Activated CD8-positive, alpha-beta memory T cell treated with anti-CD3 and anti-CD28 coated beads, Interleukin-2, amount 10 ng/mL, durations not matched to agents 7 days and 5 days (primary cell): ENCODE data around the gene ANGEL1. TPM values are rescaled to one million over a fixed set of nuclear protein-coding genes. Genes with fewer than 3 reads are reported as not detected.
A peak's percentile ranks its signal among the peaks of the same experiment; 100 is the strongest.

ENCODE experiments used
- ATAC-seq: fragments of 150-1000 bp; cut with Tn5 transposase; one replicate; pipeline ENCODE4 v1.10.0; 2021; ENCODE audit warnings: moderate library complexity
- CTCF ChIA-PET: fragments of 350-600 bp; sonication (Branson Sonifier 250); formaldehyde crosslinking; loops from one replicate; lab custom pipeline; 2021; ENCODE audit warnings: antibody characterized with exemption; lab: Charles Lee
- DNase-seq: peaks from one replicate; pipeline ENCODE4 v3.0.0-alpha.2; 2020
- H3K27ac Mint-ChIP-seq: one replicate; pipeline ENCODE4 v1.8.0; 2021; ENCODE audit warnings: mild to moderate bottlenecking, mixed read lengths
- H3K27me3 Mint-ChIP-seq: one replicate; pipeline ENCODE4 v1.8.0; 2021; ENCODE audit warnings: mixed read lengths
- H3K36me3 Mint-ChIP-seq: one replicate; pipeline ENCODE4 v1.8.0; 2021; ENCODE audit warnings: mild to moderate bottlenecking, mixed read lengths
- H3K4me1 Mint-ChIP-seq: one replicate; pipeline ENCODE4 v1.8.0; 2021; ENCODE audit warnings: mixed read lengths
- H3K4me3 Mint-ChIP-seq: one replicate; pipeline ENCODE4 v1.8.0; 2021; ENCODE audit warnings: mild to moderate bottlenecking, moderate library complexity, mixed read lengths
- H3K9me3 Mint-ChIP-seq: one replicate; pipeline ENCODE4 v1.8.0; 2022; ENCODE audit warnings: low read depth, mixed read lengths
- total RNA-seq, 2 experiments: library from RNA; stranded (reverse); gene quantifications; one replicate each; pipeline ENCODE4 v1.2.3, GENCODE V29; 2021

ANGEL1 gene
- total RNA-seq, 2 experiments from 2014 or later: 12.9 to 14.6 TPM

DNA sequence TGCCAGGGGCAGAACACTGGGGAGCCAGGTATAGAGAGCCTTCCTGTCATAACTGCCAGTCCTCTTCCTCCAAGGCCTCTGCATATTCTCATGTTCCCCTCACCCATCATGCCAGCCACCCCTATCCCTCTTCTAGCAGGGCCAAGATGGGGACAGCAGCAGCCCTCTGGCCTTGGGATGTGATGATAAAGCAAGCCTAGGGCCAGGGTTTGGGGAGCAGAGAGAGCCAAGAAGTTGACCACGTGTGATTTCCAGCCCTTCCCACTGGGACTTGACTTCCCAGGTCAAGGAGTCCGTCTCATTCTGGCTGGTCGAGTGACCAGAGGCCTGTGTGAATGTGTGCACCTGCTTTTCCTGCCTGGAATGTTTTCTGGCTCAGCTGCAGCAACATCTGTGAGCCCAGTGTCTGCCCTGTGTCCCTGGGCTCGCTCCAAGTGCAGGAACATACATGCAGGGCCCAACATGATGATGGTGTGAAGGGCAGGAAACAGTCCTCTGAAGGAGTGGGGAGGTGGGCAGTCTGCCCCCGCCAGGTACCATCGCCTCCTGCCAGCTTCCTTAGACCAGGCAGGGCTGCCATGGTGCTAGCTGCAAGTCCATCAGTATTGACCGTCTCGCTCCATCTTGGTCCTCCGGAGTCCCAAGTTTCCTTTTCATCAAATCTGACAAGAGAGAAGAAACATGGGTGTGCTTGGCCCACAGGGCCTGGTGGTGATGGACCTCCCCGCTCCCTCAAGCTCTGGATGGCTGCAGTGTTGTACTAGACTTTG is 30.4 kb downstream of the ANGEL1 start:
- Mint-ChIP-seq H3K27ac (peak overlapping the region; percentile 78), H3K9me3 (no peaks in the 10 kb centered on the region), H3K27me3 (no peaks in the 10 kb centered on the region), H3K4me1 (peaks cover 43% of the 10 kb centered on the region), H3K36me3 (peaks cover 2% of the 10 kb centered on the region), H3K4me3 (no peak overlapping the region)
- DNase-seq: no peak
- CTCF ChIA-PET: interaction anchor here (0.6 to 5.9 kb wide), 8 partner anchors 12 to 564 kb away, joined by 3 to 83 read pairs (median 6); partner anchors contain the start of genes ANGEL1 and VASH1
- ATAC-seq: peak; percentile 8

DNA sequence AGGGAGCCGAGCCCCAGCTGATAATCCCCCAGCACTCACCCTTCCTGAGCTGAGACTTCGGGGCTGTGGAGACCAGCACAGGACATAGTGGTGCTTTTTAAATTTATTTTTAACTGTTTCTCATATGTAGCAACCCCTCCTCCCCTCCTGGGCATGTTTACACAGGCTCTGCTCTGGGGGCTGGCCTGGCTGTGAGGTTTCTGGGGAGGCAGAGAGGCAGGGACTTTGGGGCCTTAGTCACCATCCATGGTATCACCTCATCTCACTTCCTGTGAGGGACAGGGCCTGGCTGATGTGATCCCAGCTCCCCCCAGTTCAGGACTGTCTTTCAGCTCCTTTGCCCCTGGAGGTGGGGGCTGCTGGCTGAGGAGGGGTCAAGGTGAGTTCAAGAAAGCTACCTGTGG is 31.0 kb downstream of the ANGEL1 start:
- Mint-ChIP-seq H3K4me1 (peaks cover 43% of the 10 kb centered on the region), H3K4me3 (no peak overlapping the region), H3K27ac (peak overlapping the region; percentile 78), H3K27me3 (no peaks in the 10 kb centered on the region), H3K9me3 (no peaks in the 10 kb centered on the region), H3K36me3 (peaks cover 2% of the 10 kb centered on the region)
- CTCF ChIA-PET: interaction anchor here (1.1 to 5.9 kb wide), 3 partner anchors 11 to 72 kb away, joined by 3 to 83 read pairs (median 39); partner anchors contain the start of gene ANGEL1
- ATAC-seq: peak; percentile 61
- peak; percentile 54 for DNase-seq

DNA sequence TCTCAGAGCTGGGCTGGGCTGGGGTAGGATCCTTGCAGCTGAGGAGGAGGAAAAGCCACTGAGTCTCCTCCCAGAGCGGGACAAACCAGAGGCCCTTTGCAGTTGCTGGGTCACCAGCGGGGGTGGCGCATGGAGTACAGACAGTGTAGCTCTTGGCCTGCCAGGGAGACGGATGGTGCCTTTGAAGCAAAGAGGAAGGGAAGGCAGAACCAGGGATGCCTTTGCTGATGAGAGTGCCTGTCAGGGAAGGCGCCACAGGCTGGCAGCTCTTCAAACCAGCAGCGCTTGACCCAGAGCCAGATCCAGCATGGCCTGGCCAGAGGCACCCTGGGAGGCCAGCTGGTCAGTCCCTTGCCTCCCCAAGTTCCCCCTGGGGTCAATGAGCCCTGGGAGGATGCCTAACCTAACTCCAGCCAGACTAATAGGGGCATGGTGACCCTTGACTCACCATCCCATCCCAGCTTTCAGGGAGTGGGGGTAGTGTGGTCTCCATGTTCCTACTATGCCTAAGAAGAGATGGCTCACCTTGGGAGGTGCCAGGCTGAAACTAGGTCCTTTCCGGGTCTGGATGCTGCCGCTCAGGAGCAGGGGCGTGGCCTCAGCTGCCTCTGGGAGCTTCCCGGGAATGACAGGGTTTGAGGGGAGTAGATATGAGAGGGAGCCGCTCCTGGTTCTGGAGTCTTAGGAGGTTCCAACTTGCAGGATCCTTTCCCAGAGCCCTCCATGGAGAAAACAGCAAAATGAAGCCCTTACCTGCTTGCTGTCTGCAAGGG is 31.6 kb downstream of the ANGEL1 start:
- H3K27me3 Mint-ChIP-seq: no peaks in the 10 kb centered on the region
- CTCF ChIA-PET: interaction anchor here (1.1 to 5.9 kb wide), 4 partner anchors 10 to 71 kb away, joined by 3 to 83 read pairs (median 21); partner anchors contain the start of gene ANGEL1
- peaks cover 43% of the 10 kb centered on the region for H3K4me1 Mint-ChIP-seq
- H3K36me3 Mint-ChIP-seq: peaks cover 2% of the 10 kb centered on the region
- no peaks in the 10 kb centered on the region for H3K9me3 Mint-ChIP-seq
- DNase-seq: peak; percentile 31
- H3K27ac Mint-ChIP-seq: no peak overlapping the region
- no peak for ATAC-seq
- H3K4me3 Mint-ChIP-seq: no peak overlapping the region

DNA sequence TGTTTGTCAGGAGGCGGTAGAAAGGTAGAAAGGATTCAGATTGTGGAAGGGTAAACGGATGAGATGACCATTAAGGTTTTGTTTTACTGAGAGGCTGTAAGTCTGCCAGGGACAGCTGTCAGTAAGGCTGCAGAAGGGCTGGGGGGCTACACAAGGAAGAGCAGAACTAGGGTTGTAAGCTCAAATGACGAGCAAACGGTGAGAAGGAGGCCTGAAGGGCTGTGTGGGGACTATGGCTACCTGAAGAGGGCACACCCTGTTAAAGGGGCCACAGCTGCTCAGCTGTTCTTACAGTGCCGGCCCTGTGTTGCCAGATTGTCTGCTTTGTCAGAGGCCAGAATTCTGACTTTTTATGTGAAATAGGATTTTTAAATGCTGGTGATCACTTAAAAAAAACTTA is 32.3 kb downstream of the ANGEL1 start:
- no peak overlapping the region for H3K4me3 Mint-ChIP-seq
- H3K4me1 Mint-ChIP-seq: peaks cover 43% of the 10 kb centered on the region
- CTCF ChIA-PET: interaction anchor here (1.1 to 5.9 kb wide), 3 partner anchors 10 to 71 kb away, joined by 3 to 83 read pairs (median 3); no protein-coding TSS in a partner anchor
- H3K36me3 Mint-ChIP-seq: no peaks in the 10 kb centered on the region
- no peak overlapping the region for H3K27ac Mint-ChIP-seq
- DNase-seq (peak; percentile 35), ATAC-seq (no peak)
- H3K9me3 Mint-ChIP-seq: no peaks in the 10 kb centered on the region
- H3K27me3 Mint-ChIP-seq: no peaks in the 10 kb centered on the region

DNA sequence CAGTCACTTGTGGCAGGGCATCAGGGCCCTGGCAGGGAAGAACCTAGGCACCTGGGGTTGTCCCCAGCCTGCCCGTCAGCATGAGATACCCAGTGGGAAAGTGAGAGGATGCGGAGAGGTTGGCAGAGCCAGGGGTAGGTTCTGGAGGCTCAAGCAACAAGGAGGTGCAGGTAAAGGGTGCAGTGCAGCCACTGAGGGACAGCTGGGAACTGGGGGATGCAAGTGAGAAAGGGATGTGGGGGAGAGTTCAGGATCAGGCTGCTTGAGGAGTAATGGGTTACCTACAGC is 32.7 kb downstream of the ANGEL1 start:
- CTCF ChIA-PET: interaction anchor here (1.6 to 5.9 kb wide), 2 partner anchors 11 to 70 kb away, joined by 3 to 83 read pairs; no protein-coding TSS in a partner anchor
- peak; percentile 14 for DNase-seq
- no peaks in the 10 kb centered on the region for H3K36me3 Mint-ChIP-seq
- ATAC-seq: no peak
- H3K4me1 Mint-ChIP-seq: peaks cover 43% of the 10 kb centered on the region
- no peaks in the 10 kb centered on the region for H3K9me3 Mint-ChIP-seq
- no peaks in the 10 kb centered on the region for H3K27me3 Mint-ChIP-seq
- no peak overlapping the region for H3K4me3 Mint-ChIP-seq
- H3K27ac Mint-ChIP-seq: no peak overlapping the region

DNA sequence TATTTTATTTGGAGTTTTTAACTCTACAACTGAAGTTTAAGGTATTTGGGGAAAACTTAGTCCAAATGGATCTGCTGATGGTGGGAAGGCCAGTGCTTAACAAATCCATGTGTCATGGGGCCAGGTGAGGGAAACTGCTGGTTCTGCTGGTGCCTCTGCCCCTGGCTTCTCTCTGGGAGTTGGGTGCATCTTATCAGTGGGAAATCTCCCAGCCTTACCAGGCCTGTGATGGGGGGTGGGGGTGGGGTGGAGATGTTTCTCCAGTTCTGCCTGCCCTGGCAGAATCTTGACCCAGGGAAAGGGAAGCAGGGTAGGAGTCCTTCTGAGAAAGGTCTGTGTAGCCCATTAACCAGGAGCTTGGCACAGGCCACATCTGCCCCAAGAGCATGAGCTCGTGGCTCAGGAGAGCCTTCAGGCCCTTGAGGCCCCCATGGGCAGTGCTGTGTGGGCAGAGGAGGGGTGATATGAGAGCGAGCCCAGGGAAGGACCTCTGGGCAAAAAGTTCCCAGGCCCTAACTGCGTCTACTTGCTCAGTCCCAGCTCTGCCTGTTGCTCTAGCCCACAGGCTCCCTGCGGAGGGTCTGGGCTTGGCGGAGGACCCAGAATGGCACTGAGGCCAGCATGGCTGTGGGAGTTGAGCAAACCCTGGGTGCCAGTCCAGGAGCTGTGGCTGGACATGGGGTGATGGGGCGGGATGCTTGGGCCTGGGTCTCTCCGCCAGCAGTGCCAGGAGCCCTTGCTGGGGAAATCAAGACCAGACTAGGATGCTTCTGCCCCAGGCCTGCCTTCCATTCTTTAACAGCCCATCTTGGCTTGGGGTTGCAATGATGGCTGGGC is 33.2 kb downstream of the ANGEL1 start:
- ATAC-seq (no peak), DNase-seq (peak; percentile 32)
- CTCF ChIA-PET: interaction anchor here (1.6 kb wide), 1 partner anchor 10 kb away, joined by 3 read pairs; no protein-coding TSS in a partner anchor
- Mint-ChIP-seq H3K27ac (no peak overlapping the region), H3K36me3 (no peaks in the 10 kb centered on the region), H3K27me3 (no peaks in the 10 kb centered on the region), H3K9me3 (no peaks in the 10 kb centered on the region), H3K4me3 (no peak overlapping the region), H3K4me1 (peaks cover 38% of the 10 kb centered on the region)

DNA sequence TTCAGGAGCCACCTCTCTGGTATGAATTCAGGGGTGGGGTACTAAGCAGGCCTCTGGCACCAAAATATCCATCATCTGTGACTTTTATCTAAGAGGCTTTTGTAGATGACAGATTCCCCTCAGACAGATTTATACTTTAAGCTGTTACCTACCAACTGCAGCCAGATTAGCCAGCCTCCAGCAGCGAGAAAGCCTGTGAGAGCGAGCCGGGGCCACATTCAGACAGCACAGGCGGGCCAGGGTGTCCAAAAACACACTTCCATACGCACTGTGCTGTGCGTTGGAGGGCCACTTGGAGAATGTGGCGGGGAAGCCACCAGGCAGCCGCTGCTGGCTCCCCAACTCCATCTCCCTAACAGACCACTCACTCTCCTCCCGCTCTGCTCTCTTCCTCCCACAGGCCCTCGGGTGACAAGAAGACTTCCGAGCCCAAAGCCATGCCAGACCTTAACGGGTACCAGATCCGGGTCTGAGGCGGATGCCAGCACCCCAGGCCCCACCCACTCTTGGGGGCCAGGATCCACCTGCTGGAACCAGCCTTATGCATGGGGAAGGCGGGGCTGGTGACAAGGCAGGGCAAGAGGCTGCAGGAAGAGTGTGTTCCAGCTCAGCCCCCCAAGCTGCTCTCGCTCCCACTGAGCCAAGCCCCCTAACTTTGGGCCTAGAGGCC is 34.0 kb downstream of the ANGEL1 start:
- peaks cover 34% of the 10 kb centered on the region for H3K4me1 Mint-ChIP-seq
- H3K36me3 Mint-ChIP-seq: no peaks in the 10 kb centered on the region
- CTCF ChIA-PET: interaction anchor here (2.8 kb wide), 1 partner anchor 68 kb away, joined by 7 read pairs; no protein-coding TSS in a partner anchor
- ATAC-seq (no peak), DNase-seq (peak; percentile 39)
- no peaks in the 10 kb centered on the region for H3K9me3 Mint-ChIP-seq
- no peaks in the 10 kb centered on the region for H3K27me3 Mint-ChIP-seq
- no peak overlapping the region for H3K4me3 Mint-ChIP-seq
- H3K27ac Mint-ChIP-seq: no peak overlapping the region

DNA sequence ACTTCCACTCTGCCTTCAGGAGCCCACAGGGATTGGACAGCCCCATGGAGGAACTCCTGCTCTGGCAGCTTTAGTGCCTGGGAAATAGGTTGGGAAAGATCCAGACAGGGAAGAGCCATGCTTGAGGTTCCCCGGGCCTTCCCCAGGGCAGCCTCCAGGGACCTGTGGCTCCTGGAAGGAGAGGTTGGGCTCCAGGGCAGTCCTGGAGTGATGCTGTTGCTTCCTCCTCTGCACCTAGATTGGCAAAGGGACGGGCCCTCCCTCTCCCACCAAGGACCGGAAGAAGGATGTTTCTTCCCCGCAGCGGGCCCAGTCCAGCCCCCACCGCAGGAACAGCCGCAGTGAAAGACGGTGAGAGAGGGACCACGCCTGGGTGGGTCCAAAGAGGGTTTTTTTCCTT is 35.0 kb downstream of the ANGEL1 start:
- DNase-seq (peak; percentile 38), ATAC-seq (no peak)
- Mint-ChIP-seq H3K4me3 (no peak overlapping the region), H3K36me3 (no peaks in the 10 kb centered on the region), H3K27ac (no peak overlapping the region), H3K9me3 (no peaks in the 10 kb centered on the region), H3K4me1 (peaks cover 29% of the 10 kb centered on the region), H3K27me3 (no peaks in the 10 kb centered on the region)
- CTCF ChIA-PET: interaction anchor here (2.8 kb wide), 1 partner anchor 67 kb away, joined by 7 read pairs; no protein-coding TSS in a partner anchor

DNA sequence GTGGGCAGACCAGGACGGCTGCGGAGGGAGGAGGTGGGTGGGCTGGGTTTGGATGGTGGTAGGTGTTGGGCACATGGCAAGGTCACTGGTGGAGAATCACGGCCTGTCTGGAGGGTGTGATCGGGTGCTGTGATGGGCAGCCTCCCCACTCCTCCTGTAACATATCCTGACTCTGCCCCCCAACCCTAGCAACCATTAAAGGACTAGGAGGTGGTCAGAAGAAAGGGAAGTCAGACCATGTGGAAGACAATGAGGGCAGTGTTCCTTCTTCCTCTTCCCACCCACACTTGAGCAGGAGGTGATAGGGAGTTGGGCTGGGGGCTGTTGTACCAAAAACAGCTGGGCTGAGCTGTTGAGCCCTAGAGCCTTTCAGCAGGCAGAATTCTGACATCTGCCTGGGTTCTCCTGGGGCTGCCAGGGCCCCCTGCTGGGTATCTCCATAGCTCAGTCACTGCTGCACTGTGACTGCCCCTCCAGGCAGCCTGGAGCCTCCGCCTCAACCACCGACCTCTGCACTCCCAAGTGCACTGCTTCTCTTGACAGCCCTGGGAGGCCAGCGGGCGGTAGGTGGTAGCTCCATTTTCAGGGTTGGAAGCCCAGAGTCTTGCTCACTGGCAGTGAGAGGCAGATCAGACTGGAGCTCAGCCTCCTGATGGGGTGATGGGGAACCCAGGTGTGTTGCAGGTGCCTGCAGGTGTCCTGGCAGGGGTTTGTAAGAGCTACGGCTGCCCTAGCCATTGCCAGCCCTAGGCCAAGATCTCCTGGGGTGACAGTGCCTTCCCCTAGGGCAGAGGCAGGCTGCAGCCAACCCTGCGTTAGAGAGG is 36.0 kb downstream of the ANGEL1 start:
- Mint-ChIP-seq H3K4me3 (no peak overlapping the region), H3K9me3 (no peaks in the 10 kb centered on the region), H3K4me1 (peaks cover 18% of the 10 kb centered on the region), H3K27me3 (no peaks in the 10 kb centered on the region), H3K27ac (no peak overlapping the region), H3K36me3 (no peaks in the 10 kb centered on the region)
- CTCF ChIA-PET: interaction anchor here (1.4 to 2.8 kb wide), 2 partner anchors 8 to 66 kb away, joined by 5 to 7 read pairs; no protein-coding TSS in a partner anchor
- DNase-seq: peak; percentile 23
- ATAC-seq: no peak

DNA sequence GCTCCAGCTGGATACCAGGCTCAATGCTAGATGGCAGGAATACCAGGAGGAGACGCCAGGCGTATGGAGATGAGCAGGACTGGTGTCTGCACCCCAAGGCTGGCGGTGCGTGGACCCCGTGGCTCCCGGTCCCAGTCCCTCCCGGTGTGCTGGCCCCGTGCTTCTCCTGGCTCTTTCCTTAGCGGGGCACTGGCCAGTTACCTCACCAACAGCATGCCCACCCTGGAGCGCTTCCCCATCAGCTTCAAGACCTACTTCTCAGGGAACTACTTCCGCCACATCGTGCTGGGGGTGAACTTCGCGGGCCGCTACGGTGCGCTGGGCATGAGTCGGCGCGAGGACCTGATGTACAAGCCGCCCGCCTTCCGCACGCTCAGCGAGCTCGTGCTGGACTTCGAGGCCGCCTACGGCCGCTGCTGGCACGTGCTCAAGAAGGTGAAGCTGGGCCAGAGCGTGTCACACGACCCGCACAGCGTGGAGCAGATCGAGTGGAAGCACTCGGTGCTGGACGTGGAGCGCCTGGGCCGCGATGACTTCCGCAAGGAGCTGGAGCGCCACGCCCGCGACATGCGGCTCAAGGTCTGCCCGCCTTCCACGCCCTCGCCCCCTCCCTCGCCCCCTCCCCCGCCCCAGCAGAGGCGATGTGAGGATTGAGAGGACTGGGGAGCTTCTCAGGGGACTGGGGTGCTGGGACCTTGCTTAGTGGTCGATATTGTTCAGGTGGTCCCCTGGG is 36.8 kb downstream of the ANGEL1 start:
- DNase-seq: peak; percentile 36
- peaks cover 12% of the 10 kb centered on the region for H3K4me1 Mint-ChIP-seq
- no peaks in the 10 kb centered on the region for H3K27me3 Mint-ChIP-seq
- CTCF ChIA-PET: interaction anchor here (1.4 to 2.8 kb wide), 2 partner anchors 9 to 65 kb away, joined by 5 to 7 read pairs; no protein-coding TSS in a partner anchor
- H3K27ac Mint-ChIP-seq: no peak overlapping the region
- ATAC-seq: no peak
- H3K36me3 Mint-ChIP-seq: no peaks in the 10 kb centered on the region
- H3K9me3 Mint-ChIP-seq: no peaks in the 10 kb centered on the region
- no peak overlapping the region for H3K4me3 Mint-ChIP-seq
